Prostate gland (tissue), 2 donors: ENCODE measurements around the gene C16orf96. TPM values are rescaled to one million over a fixed set of nuclear protein-coding genes. Genes with fewer than 3 reads are reported as not detected.

Experiments
- DNase-seq: peaks from one replicate; pipeline ENCODE4 v3.0.0-alpha.2; 2019; ENCODE audit warnings: low spot score
- H3K27ac ChIP-seq, 2 donors: fragments of 200-600 bp; sonication (generic); 2 replicates each; pipeline ENCODE4 v1.5.1; 2017 to 2019
- H3K27me3 ChIP-seq: fragments of 200-600 bp; sonication (generic); replicated peaks from 2 replicates; pipeline ENCODE4 v1.5.1; 2019; ENCODE audit not compliant: insufficient read depth
- H3K36me3 ChIP-seq, 2 donors: fragments of 200-600 bp; sonication (generic); 1 replicate in 1 of 2; 2 replicates in 1 of 2; pipeline versions ENCODE4 v1.5.1 to v1.8.1; 2017 to 2019
- H3K4me1 ChIP-seq: fragments of 200-600 bp; sonication (generic); replicated peaks from 2 replicates; pipeline ENCODE4 v1.5.1; 2019
- H3K4me3 ChIP-seq, 2 donors: fragments of 200-600 bp; sonication (generic); 2 replicates each; pipeline ENCODE4 v1.5.1; 2017 to 2019
- H3K9me3 ChIP-seq: fragments of 200-600 bp; sonication (generic); 2 replicates; pipeline ENCODE4 v1.5.1; 2017
- POLR2A ChIP-seq: fragments of 450-650 bp; IDR thresholded peaks from one replicate; pipeline ENCODE4 v1.6.1; 2016; ENCODE audit warnings: antibody characterized with exemption, mild to moderate bottlenecking
- POLR2AphosphoS5 ChIP-seq: sonication (generic); formaldehyde crosslinking; IDR thresholded peaks from one replicate; pipeline ENCODE4 v1.6.1; 2017; ENCODE audit warnings: antibody characterized with exemption
- WGBS: methylation state at CpG from one replicate; pipeline ENCODE4 v1.1.5; 2018; 5-methylcytosine and 5-hydroxymethylcytosine counted together
- intact Hi-C: fragments of 100-400 bp; cut with DNase I; formaldehyde crosslinking; loops from one replicate; pipeline ENCODE4 v1.14.2; 2022
- total RNA-seq, 2 donors: library from RNA; depleted of rRNA; stranded (reverse); fragments of >200 nt; gene quantifications; one replicate each; pipeline ENCODE4 v1.1.0, GENCODE V29; 2016
- TF ChIP-seq, protein P1 (sequence below), 4 experiments: fragments of 200-600 bp in 2 of 4; fragments of 450-650 bp in 2 of 4; sonication (generic) in 2 of 4; IDR thresholded peaks; 1 replicate in 3 of 4; 2 replicates in 1 of 4; pipeline ENCODE4 v1.5.1; 2016 to 2019; ENCODE audit warnings: antibody characterized with exemption in 4 of 4, mild to moderate bottlenecking in 2 of 4, moderate library complexity in 2 of 4

The C16orf96 gene
- total RNA-seq, 2 donors from 2014 or later = 0.27 to 3.8 TPM

DNA sequence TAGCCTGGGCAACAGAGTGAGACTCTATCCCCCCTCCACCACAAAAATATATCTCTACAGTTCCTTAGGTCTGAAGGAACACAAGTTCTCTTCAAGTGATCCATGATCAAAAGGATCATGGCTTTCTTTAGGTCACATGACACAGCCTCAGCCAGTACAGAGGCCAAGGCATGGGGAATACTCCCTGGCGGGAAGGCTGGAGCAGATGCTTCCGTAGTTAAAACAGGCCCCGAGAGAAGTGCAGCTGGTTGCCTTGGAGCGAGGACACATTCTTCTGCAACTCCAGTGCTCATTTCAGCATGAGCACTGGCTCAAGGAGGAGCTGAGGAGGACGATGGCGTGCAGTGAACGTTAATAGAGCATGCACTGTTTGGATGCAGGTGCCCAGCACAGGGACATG is 31.1 kb upstream of the C16orf96 start:
- Histone ChIP-seq H3K27ac (no peak overlapping the region), H3K4me1 (no peaks in the 10 kb centered on the region), H3K36me3 (no peaks in the 10 kb centered on the region), H3K27me3 (no peaks in the 10 kb centered on the region), H3K4me3 (no peak overlapping the region), H3K9me3 (no peaks in the 10 kb centered on the region)
- intact Hi-C loops = no loop called here
- DNase-seq = no peak
- WGBS = 68% methylated on average over 7 of the region's 7 CpGs
- TF ChIP-seq POLR2AphosphoS5 (no peak), POLR2A (no peak)
- TF ChIP-seq, protein P1, sequence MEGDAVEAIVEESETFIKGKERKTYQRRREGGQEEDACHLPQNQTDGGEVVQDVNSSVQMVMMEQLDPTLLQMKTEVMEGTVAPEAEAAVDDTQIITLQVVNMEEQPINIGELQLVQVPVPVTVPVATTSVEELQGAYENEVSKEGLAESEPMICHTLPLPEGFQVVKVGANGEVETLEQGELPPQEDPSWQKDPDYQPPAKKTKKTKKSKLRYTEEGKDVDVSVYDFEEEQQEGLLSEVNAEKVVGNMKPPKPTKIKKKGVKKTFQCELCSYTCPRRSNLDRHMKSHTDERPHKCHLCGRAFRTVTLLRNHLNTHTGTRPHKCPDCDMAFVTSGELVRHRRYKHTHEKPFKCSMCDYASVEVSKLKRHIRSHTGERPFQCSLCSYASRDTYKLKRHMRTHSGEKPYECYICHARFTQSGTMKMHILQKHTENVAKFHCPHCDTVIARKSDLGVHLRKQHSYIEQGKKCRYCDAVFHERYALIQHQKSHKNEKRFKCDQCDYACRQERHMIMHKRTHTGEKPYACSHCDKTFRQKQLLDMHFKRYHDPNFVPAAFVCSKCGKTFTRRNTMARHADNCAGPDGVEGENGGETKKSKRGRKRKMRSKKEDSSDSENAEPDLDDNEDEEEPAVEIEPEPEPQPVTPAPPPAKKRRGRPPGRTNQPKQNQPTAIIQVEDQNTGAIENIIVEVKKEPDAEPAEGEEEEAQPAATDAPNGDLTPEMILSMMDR (IDR thresholded peaks at IDR 0.05) = no peak

DNA sequence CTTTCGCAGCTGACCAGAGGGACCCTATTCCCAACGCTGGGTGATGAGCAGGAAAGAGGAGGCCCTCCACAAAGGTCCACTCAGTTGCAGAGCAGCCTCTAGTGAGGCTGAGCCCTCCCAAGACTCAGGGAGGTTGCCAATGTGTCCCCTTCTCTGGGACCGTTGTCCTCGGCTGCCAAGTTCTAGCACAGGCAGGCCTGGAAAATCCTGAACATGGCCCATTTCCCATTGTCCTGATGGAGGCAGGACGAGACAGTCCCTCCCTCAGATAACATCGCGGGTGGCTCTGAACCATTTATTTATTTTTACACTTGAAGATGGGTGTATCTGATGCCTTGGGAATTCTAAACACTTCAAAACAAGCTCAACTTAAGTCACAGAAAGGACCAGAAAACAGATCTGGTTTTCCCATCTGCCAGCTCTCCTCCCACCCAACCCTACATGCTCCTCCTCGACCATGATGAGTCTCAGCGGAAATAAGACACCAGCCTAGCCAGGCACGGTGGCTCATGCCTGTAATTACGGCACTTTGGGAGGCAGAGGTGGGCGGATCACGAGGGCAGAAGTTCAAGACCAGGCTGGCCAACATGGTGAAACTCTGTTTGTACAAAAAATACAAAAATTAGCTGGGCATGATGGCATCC is 30.4 kb upstream of the C16orf96 start:
- Histone ChIP-seq H3K4me3 (no peak overlapping the region), H3K27me3 (no peaks in the 10 kb centered on the region), H3K9me3 (no peaks in the 10 kb centered on the region), H3K36me3 (no peaks in the 10 kb centered on the region), H3K27ac (no peak overlapping the region), H3K4me1 (no peaks in the 10 kb centered on the region)
- DNase-seq = no peak
- 51% methylated on average over 13 of the region's 13 CpGs for WGBS
- intact Hi-C loops = no loop called here
- TF ChIP-seq POLR2AphosphoS5 (no peak), POLR2A (no peak)
- TF ChIP-seq, protein P1 (IDR thresholded peaks at IDR 0.05) = no peak

DNA sequence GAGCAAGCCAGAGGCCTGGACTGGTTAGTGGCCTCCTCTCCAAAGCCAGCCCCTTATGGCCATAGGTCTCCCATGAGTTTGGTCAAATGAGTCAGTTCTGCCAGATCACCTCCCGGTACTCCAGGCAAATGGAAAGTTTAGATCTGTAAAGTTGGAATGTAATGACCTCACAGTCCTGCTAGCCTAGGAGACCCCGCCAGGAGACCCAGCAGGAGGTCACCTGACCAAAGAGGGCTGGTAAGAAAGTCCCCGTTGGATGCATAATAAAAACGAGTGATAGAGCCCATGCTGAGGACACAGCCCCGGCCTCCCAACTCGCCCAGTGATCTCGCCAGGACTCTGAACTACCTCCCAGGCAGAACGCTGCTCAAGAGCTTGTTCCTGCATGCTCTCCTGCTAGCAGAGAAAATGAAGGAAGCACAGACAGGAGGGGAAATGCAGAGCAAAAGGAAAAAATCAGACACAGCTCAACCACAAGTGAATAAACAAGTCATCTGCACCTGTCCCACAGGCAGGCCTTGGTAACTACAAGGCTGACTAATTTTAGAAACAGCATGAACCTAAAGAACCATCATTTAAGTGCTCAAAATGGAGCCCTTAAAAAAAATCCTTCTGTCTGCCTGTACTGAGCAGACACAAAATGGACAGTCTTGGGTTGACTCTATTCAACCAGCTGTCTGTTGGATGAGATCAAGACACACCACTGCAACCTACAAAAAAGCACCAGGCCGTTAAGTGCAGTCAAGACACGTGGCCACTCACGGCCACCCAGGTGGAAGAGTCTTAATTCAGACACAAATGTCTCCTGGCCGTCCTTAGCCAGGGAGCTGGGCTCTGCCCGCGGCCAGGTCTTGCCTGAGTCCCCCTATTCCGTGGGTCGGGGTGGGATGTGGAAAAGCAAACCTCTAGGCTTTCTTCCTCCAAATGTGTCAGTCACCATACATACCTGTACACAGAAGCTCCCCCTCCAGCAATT is 26.8 kb upstream of the C16orf96 start:
- intact Hi-C loops = no loop called here
- no peaks in the 10 kb centered on the region for H3K9me3 ChIP-seq
- no peak for DNase-seq
- H3K4me1 ChIP-seq = no peaks in the 10 kb centered on the region
- no peaks in the 10 kb centered on the region for H3K27me3 ChIP-seq
- H3K36me3 ChIP-seq = no peaks in the 10 kb centered on the region
- no peak overlapping the region for H3K4me3 ChIP-seq
- TF ChIP-seq POLR2A (no peak), POLR2AphosphoS5 (no peak)
- TF ChIP-seq, protein P1 (IDR thresholded peaks at IDR 0.05) = peak in 1 of 4 experiments; percentile 17
- 39% methylated on average over 16 of the region's 16 CpGs for WGBS
- no peak overlapping the region for H3K27ac ChIP-seq

DNA sequence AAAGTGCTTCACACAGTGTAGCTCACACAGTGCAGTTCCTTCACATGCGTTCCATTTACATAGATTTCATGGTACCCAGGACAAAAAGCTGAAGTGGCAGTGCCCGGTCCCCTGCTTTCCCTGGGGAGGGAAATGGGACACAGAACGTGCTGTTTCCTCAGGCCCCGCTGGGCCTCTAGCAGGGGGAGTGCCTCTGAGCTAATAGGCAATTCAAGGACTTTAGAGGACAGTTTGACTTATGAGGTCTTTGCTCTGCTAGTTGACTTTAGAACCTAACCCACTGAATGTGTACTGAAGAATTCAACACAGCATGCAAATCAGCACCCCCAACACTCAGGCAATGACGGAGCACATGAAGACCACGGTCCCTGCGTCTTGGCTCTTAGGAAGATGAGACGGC is 24.3 kb upstream of the C16orf96 start:
- Histone ChIP-seq H3K27ac (no peak overlapping the region), H3K9me3 (no peaks in the 10 kb centered on the region), H3K4me3 (no peak overlapping the region), H3K27me3 (no peaks in the 10 kb centered on the region), H3K36me3 (no peaks in the 10 kb centered on the region), H3K4me1 (no peaks in the 10 kb centered on the region)
- TF ChIP-seq POLR2AphosphoS5 (no peak), POLR2A (no peak)
- TF ChIP-seq, protein P1 (IDR thresholded peaks at IDR 0.05) = no peak
- DNase-seq = no peak
- intact Hi-C loops = no loop called here
- 97% methylated on average over 8 of the region's 8 CpGs for WGBS
